ENCODE measurements around the gene NAPA. TPM values are rescaled to one million over a fixed set of nuclear protein-coding genes. Genes with fewer than 3 reads are reported as not detected.

NAPA gene
- total RNA-seq, 1 donor from 2014 or later: 132 TPM

DNA sequence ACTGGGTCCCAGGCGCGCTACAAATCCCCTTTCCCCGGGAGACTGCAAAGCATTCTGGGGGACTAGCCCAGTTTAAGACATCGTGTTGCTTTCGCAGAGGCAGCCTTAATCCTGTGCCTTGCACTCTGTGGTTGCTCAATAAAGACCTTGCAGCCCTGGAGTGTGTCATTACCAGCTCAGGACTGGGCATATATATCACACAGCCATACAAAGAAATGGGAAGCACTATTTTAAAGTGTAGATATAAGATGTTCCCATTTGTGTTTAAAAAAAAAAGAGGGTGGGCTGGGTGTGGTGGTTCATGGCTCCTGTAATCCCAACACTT lies 11.1 kb downstream of the NAPA start:
- FAIRE-seq: no peak
- H3K9me3 ChIP-seq (ENCODE audit: insufficient read depth, low read depth, low read length): no peaks in the 10 kb centered on the region
- H3K27me3 ChIP-seq (ENCODE audit: insufficient read depth, low read length): no peaks in the 10 kb centered on the region
- no peak overlapping the region for H3K27ac ChIP-seq (ENCODE audit: low read depth, low read length)
- no peak overlapping the region for H3K27ac Mint-ChIP-seq (ENCODE audit: unreplicated experiment)
- no peaks in the 10 kb centered on the region for H3K27me3 Mint-ChIP-seq (ENCODE audit: low read depth, unreplicated experiment)
- H3K79me2 ChIP-seq (ENCODE audit: insufficient read depth, low read length): peaks cover 46% of the 10 kb centered on the region
- H3K9me3 Mint-ChIP-seq (ENCODE audit: unreplicated experiment): no peaks in the 10 kb centered on the region
- DNase-seq (ENCODE audit: low read depth): no peak
- H2AFZ ChIP-seq (ENCODE audit: low read depth, low read length): no peak overlapping the region
- peaks cover 12% of the 10 kb centered on the region for H3K36me3 Mint-ChIP-seq (ENCODE audit: low read depth, unreplicated experiment)
- H3K4me1 ChIP-seq (ENCODE audit: insufficient read depth, low read length): no peaks in the 10 kb centered on the region
- H3K36me3 ChIP-seq (ENCODE audit: insufficient read depth, low read length): peaks cover 7% of the 10 kb centered on the region
- H3K4me3 Mint-ChIP-seq (ENCODE audit: unreplicated experiment): no peak overlapping the region
- peaks cover 17% of the 10 kb centered on the region for H3K4me1 Mint-ChIP-seq (ENCODE audit: low read depth, unreplicated experiment)
- H4K20me1 ChIP-seq (ENCODE audit: insufficient read depth, low read length): peaks cover 85% of the 10 kb centered on the region
- no peak for TF ChIP-seq EZH2 (IDR thresholded peaks at IDR 0.05; ENCODE audit: insufficient read depth, low read length)
- TF ChIP-seq, protein P1, sequence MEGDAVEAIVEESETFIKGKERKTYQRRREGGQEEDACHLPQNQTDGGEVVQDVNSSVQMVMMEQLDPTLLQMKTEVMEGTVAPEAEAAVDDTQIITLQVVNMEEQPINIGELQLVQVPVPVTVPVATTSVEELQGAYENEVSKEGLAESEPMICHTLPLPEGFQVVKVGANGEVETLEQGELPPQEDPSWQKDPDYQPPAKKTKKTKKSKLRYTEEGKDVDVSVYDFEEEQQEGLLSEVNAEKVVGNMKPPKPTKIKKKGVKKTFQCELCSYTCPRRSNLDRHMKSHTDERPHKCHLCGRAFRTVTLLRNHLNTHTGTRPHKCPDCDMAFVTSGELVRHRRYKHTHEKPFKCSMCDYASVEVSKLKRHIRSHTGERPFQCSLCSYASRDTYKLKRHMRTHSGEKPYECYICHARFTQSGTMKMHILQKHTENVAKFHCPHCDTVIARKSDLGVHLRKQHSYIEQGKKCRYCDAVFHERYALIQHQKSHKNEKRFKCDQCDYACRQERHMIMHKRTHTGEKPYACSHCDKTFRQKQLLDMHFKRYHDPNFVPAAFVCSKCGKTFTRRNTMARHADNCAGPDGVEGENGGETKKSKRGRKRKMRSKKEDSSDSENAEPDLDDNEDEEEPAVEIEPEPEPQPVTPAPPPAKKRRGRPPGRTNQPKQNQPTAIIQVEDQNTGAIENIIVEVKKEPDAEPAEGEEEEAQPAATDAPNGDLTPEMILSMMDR (IDR thresholded peaks at IDR 0.05; ENCODE audit: insufficient read depth, low read depth, low read length): no peak
- no peak overlapping the region for H3K4me3 ChIP-seq (ENCODE audit: insufficient read depth, low read depth, low read length)
- H3K4me2 ChIP-seq (ENCODE audit: low read length): no peak overlapping the region
- H3K9ac ChIP-seq (ENCODE audit: low read length): no peak overlapping the region

DNA sequence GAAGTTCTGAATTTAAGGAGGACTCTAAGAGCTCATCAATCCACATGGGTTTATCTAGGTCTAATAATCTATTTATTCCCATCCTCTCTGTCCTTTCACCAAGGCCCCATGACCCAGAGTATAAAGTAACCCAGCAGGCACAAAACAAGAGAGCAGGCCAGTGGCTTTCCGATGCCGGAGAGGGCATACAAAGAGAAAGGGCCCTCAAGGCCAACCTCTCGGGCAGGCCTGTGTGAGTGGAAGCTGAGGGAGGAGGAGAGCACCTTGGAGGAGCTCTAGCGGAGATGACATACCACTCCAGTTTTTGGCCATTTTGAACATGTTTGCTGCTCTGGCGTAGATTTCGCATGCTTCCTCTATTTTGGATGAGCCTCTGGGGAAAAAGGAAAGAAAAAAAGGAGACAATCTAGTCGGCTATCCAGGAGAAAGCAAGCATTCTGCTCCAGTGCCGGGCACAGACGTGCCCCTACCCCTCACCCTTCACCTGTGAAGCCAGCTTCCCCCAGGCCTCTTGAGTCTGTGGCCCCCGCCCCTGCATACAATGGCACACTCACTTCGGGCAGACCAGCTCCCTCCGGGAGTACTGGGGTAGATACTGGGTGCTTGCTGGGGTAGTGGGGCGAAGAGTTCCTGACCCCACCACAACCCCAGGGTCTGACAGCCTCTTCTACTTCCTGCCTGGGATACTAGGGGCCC lies 11.6 kb downstream of the NAPA start:
- Histone ChIP-seq H3K27ac (ENCODE audit: low read depth, low read length) (no peak overlapping the region), H3K4me2 (ENCODE audit: low read length) (no peak overlapping the region), H3K4me1 (ENCODE audit: insufficient read depth, low read length) (no peaks in the 10 kb centered on the region), H2AFZ (ENCODE audit: low read depth, low read length) (no peak overlapping the region), H3K4me3 (ENCODE audit: insufficient read depth, low read depth, low read length) (no peak overlapping the region), H4K20me1 (ENCODE audit: insufficient read depth, low read length) (peaks cover 85% of the 10 kb centered on the region), H3K9ac (ENCODE audit: low read length) (no peak overlapping the region), H3K36me3 (ENCODE audit: insufficient read depth, low read length) (peaks cover 7% of the 10 kb centered on the region), H3K9me3 (ENCODE audit: insufficient read depth, low read depth, low read length) (no peaks in the 10 kb centered on the region), H3K27me3 (ENCODE audit: insufficient read depth, low read length) (no peaks in the 10 kb centered on the region), H3K79me2 (ENCODE audit: insufficient read depth, low read length) (peaks cover 45% of the 10 kb centered on the region)
- Mint-ChIP-seq H3K36me3 (ENCODE audit: low read depth, unreplicated experiment) (peaks cover 13% of the 10 kb centered on the region), H3K27ac (ENCODE audit: unreplicated experiment) (no peak overlapping the region), H3K4me3 (ENCODE audit: unreplicated experiment) (no peak overlapping the region), H3K4me1 (ENCODE audit: low read depth, unreplicated experiment) (peaks cover 17% of the 10 kb centered on the region), H3K27me3 (ENCODE audit: low read depth, unreplicated experiment) (no peaks in the 10 kb centered on the region), H3K9me3 (ENCODE audit: unreplicated experiment) (no peaks in the 10 kb centered on the region)
- TF ChIP-seq, protein P1 (IDR thresholded peaks at IDR 0.05; ENCODE audit: insufficient read depth, low read depth, low read length): no peak
- TF ChIP-seq EZH2 (IDR thresholded peaks at IDR 0.05; ENCODE audit: insufficient read depth, low read length): no peak
- DNase-seq (ENCODE audit: low read depth) (no peak), FAIRE-seq (no peak)
